Cardiac muscle cell (in vitro differentiated cells and primary cell): ENCODE measurements around the gene ANKZF1. TPM values are rescaled to one million over a fixed set of nuclear protein-coding genes. Genes with fewer than 3 reads are reported as not detected.

Source experiments
- DNase-seq, 2 donors: peaks; one replicate each; pipeline versions ENCODE4 v3.0.0 to v3.0.0-alpha.2; 2010 to 2017; ENCODE audit warnings: low read depth in 1 of 2, low spot score in 1 of 2
- H3K27ac ChIP-seq: fragments of 200-600 bp; sonication (generic); 2 replicates; pipeline ENCODE4 v1.5.1; 2016
- H3K27me3 ChIP-seq: fragments of 200-600 bp; sonication (generic); 2 replicates; pipeline ENCODE4 v1.6.0; 2016; ENCODE audit warnings: control low read depth
- H3K36me3 ChIP-seq: fragments of 200-600 bp; sonication (generic); 2 replicates; pipeline ENCODE4 v1.5.1; 2016; ENCODE audit warnings: control low read depth
- H3K4me1 ChIP-seq: fragments of 200-600 bp; sonication (generic); 2 replicates; pipeline ENCODE4 v1.8.1; 2017; ENCODE audit warnings: low read depth, mild to moderate bottlenecking, mixed run types
- H3K4me3 ChIP-seq: fragments of 200-600 bp; sonication (generic); 2 replicates; pipeline ENCODE4 v1.5.1; 2016; ENCODE audit warnings: mild to moderate bottlenecking
- H3K9me3 ChIP-seq: fragments of 200-600 bp; sonication (generic); 2 replicates; pipeline ENCODE4 v1.5.1; 2017; ENCODE audit warnings: low read depth, mild to moderate bottlenecking, control low read depth
- CTCF ChIP-seq: IDR thresholded peaks from 2 replicates; pipeline ENCODE4 v1.5.1; 2012; ENCODE audit warnings: low read depth, mild to moderate bottlenecking, low read length
- polyA plus RNA-seq: library from polyadenylated mRNA; unstranded; fragments of >200 nt; fragmentation: Nextera tagmentation; extraction: Ambion mirVana; gene quantifications from 2 replicates; pipeline ENCODE4 v1.2.1, GENCODE V29; 2016
- total RNA-seq: library from RNA; depleted of rRNA; stranded (reverse); fragments of >200 nt; gene quantifications from 2 replicates; pipeline ENCODE4 v1.2.3, GENCODE V29; 2016

The ANKZF1 gene
- total and polyA plus RNA-seq, 2 experiments from 2014 or later, result 139 to 175 TPM

DNA sequence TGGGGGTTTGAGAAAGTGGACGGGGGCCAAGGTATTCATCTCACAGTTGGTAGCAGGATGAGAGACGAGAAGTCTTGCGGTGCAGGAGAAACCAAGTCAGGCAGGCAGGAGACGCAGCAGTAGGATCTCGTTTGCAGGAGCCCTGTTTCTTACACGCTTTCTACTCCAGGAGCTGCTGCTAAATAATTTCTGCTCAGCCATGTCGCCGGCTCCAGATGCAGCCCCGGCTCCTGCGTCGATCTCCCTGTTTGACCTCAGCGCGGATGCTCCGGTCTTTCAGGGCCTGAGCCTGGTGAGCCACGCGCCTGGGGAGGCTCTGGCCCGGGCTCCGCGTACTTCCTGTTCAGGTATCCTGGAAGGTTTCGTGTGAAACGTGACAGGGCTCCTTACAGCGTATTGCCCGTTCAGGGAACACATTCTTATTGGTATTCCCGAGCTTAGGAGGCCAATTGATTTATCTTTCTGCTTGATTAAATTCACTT is 494 bp downstream of the ANKZF1 start:
- H3K27me3 ChIP-seq, result no peaks in the 10 kb centered on the region

DNA sequence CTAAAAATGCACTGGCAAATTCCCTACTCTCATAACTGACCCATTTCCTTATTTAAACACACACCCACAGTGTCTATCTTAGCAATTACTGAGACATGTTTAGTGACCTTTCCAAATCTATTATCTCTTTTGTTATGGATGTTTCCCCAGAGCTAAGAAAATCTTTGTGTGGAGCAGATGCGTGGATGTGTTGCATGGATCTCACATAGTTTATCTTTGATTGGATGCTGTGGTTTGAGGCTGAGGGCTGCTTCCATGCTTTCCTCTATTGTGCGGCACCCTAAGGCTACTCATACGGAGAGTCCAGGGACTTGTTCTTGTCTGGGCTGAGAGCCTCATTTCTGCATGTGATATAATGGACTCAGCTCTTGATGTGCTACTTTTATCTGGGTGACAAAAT is 4.7 kb downstream of the ANKZF1 start:
- no peak for TF ChIP-seq CTCF
- no peak overlapping the region for H3K4me3 ChIP-seq
- no peaks in the 10 kb centered on the region for H3K27me3 ChIP-seq
- peaks cover 60% of the 10 kb centered on the region for H3K36me3 ChIP-seq
- peaks cover 9% of the 10 kb centered on the region for H3K4me1 ChIP-seq
- no peak overlapping the region for H3K27ac ChIP-seq
- DNase-seq, result no peak
- H3K9me3 ChIP-seq, result no peaks in the 10 kb centered on the region

More for the DNA sequence above, 494 bp downstream of the ANKZF1 start:
- Histone ChIP-seq H3K27ac (peak overlapping the region; percentile 94), H3K36me3 (peaks cover 39% of the 10 kb centered on the region), H3K4me3 (peak overlapping the region; percentile 72), H3K9me3 (no peaks in the 10 kb centered on the region), H3K4me1 (peaks cover 16% of the 10 kb centered on the region)
- no peak for TF ChIP-seq CTCF
- peak; percentile 55 to 71 for DNase-seq

GRCh38 chr2:219243291-219243761 is 13.7 kb downstream of the ANKZF1 start:
- Histone ChIP-seq H3K27me3 (no peaks in the 10 kb centered on the region), H3K9me3 (no peaks in the 10 kb centered on the region), H3K27ac (no peak overlapping the region), H3K4me1 (peaks cover 9% of the 10 kb centered on the region), H3K4me3 (no peak overlapping the region), H3K36me3 (no peaks in the 10 kb centered on the region)
- TF ChIP-seq CTCF, result no peak
- peak in 1 of 2 donors; percentile 70 for DNase-seq

DNA sequence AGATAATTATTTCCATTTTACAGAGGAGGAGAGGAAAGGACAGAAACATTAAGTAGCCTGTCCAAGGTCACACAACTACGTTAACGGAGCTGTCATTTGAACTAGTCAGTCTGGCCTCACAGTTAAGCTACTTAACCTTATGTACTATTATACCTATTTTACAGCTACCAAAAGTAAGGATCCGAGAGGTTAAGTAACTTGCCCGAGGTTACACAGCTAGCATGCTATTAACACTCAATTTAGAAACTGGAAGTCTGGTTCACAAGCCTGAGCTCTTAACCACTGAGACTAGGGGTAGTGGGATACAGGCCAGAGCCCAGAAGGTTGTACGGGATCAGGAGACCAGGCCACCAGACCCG is 15.2 kb downstream of the ANKZF1 start:
- Histone ChIP-seq H3K9me3 (no peaks in the 10 kb centered on the region), H3K4me1 (peaks cover 9% of the 10 kb centered on the region), H3K4me3 (peak overlapping the region; percentile 75), H3K27ac (peak overlapping the region; percentile 2), H3K27me3 (no peaks in the 10 kb centered on the region), H3K36me3 (no peaks in the 10 kb centered on the region)
- no peak for DNase-seq
- TF ChIP-seq CTCF, result no peak

DNA sequence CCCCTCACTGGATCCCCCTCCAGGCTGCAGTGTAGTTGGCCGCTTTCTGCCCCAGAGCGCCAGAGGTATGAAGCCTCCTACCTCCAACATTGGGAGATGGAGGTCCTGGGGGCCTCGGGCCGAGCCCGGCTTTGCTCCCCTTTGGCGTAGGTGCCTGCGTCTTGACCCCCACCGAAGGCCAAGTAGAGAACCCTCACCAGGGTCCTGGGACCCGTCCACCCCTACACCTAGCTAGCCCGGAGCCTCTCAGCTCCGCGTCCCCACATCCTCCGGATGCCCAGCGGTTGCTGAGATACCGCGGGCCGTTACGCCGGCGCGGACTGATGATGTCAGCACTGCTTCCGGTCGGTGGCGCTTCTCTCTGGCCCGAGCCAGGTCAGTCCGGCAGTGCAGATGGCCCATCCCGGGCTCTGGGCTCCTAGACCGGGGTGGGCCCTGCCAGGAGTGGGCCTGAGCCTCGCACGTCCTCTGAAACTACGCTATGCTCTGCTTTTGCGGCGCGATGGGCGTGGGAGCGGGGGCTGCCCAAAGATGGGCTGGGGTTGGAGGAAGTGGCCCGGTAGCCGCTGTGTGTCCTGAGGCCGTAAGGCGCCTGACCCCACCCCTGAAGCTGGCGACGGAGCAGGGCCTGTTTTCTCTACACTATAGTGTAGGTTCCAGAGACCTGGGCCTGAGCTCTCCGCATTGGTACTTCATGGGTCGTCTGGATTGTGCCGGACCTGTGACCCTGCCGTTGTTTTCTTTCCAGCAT is 15.7 kb downstream of the ANKZF1 start, which contains the start of the genes GLB1L and STK16:
Gene GLB1L (minus strand): TSS at position 297 of the 751 bp plus-strand sequence. CDS start 1,871 bp downstream, outside the sequence.
Gene STK16 (plus strand): TSS at position 332 of the 751 bp plus-strand sequence. CDS start 521 bp downstream, outside the sequence.
- no peak for TF ChIP-seq CTCF
- Histone ChIP-seq H3K9me3 (no peaks in the 10 kb centered on the region), H3K27me3 (no peaks in the 10 kb centered on the region), H3K36me3 (no peaks in the 10 kb centered on the region), H3K27ac (peak within 1 kb of the TSS; percentile 82), H3K4me1 (peaks cover 9% of the 10 kb centered on the region), H3K4me3 (peak within 1 kb of the TSS; percentile 75)
- peak; percentile 94 to 96 for DNase-seq
